Activated CD4-positive, alpha-beta T cell treated with anti-CD3 and anti-CD28 coated beads, Interleukin-2, amount 50 U/mL, for 16 hours (primary cell): ENCODE data around the gene LAMC2.
"Not testable (repeated sequence)": the region's sequence is repeated elsewhere in the genome, so short reads cannot be mapped to it uniquely, and the experiment has no call there.

Source experiments
- DNase-seq: peaks from one replicate; pipeline ENCODE4 v3.0.0-alpha.2; 2020

Gene LAMC2

DNA sequence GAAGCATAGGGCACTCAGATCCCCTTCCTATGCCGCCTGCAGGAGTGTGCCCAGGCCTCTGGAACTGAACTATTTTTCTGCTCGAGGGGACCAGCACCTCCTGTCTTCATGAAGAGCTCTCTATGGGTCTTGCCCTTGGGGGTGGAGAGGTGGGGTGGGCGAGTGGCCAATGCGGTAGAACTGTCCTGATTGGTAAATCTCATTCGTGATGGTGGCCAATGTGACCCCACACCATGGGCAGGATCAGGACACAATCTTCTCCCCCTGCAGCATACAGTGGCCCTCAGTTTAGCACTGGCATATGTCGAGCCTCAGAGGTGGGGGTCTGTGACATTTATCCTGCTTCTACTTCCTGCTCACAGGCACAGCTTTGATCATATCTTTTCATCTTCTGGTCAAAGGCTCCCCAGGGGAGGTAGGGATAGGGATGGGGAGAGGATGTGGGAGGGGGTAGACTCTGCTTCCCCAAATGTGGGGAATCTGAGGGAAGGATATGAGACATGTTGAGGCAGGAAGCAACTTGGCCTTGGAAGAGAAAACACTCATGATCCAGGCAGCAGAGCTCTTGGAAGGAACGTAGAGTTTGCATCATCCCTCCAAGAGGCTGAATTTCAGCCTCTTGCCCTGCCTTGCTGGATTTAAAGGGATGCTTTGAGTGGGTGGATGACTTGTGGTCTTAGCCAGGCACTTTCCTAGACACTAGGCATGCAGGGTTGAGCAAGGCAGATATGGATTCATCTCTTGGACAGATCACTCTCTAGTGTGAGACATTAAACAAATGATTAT is 81.8 kb downstream of the LAMC2 start:
- no peak for DNase-seq

DNA sequence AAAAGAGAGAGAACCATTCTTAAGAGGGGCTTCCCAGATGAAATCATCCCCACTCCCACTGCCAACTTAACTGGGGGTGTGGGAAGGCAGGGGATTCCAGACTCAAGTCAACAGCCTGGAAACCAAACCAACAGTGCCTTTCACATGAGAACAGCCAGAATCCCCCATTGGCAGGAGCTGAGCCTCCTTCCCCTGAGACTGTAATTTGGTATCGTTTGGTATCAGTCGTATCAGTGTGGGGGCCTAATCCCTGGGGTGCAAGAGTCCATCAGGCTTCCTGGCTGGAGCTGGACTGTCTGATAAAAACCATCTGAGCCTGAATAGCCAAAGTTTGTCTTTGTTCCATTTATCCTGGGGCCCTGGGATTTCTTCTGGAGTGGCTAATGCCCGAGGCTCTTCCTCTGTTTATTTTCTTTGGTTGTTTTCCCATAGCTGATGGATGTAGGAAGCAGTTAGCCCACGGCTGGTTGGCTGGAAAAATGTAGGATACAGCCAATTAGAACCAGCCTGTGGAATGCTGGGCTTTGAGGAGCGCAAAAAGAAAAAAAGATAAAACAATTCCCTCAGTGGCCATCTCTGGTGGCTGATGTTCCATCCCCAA is 84.6 kb downstream of the LAMC2 start:
- no peak for DNase-seq

DNA sequence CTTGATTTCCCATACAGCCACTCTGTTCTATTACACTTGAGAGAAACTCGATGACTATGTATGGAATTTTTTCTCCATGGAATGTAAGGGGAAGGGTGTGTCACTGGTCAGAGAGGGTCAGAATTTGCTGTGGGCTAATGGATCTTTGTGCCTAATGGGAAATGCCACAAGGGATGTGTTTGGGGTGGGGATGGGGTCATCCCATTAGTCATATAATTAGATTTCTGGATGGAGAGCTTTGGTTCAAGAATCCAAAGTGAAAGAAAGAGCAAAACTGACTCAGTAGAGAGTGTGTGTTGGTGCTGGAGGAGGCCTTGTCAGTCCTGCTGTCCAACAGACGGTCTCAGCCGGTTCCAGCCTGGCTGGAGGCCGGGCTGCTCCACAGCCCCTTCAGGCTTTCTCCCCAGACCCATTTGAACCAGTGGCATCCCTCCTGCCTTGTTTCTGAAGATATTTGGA is 86.4 kb downstream of the LAMC2 start:
- DNase-seq: no peak

DNA sequence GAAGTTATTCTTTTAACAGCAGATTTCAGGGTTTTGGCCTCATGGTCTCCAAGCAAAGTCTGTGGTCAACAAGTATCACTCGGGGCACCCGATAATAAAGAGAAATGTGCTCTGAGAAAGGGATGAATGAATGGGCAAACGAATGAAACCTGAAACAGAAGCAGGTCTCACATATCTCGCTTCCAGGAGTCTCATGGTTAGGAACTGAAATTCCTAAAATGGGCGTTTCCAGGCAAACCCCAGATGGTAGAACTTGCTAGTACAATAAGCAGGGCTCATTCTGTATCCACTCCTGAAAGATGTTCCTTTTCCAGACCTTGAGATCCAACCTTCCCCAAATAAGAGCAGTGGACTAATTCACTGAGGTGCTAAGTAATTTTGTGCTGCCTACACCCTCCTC is 87.2 kb downstream of the LAMC2 start:
- DNase-seq: no peak

GRCh38 chr1:183273984-183274383 is 87.9 kb downstream of the LAMC2 start:
- DNase-seq: not testable (repeated sequence)

- no peak for DNase-seq
Observed at GRCh38 chr1:183274836-183275235, 88.8 kb downstream of the LAMC2 start.

- DNase-seq: no peak
Observed at GRCh38 chr1:183275322-183275721, 89.3 kb downstream of the LAMC2 start.

- no peak for DNase-seq
Observed at GRCh38 chr1:183276386-183277080, 90.5 kb downstream of the LAMC2 start.

- no peak for DNase-seq
Observed at GRCh38 chr1:183277821-183278738, 92.0 kb downstream of the LAMC2 start.

DNA sequence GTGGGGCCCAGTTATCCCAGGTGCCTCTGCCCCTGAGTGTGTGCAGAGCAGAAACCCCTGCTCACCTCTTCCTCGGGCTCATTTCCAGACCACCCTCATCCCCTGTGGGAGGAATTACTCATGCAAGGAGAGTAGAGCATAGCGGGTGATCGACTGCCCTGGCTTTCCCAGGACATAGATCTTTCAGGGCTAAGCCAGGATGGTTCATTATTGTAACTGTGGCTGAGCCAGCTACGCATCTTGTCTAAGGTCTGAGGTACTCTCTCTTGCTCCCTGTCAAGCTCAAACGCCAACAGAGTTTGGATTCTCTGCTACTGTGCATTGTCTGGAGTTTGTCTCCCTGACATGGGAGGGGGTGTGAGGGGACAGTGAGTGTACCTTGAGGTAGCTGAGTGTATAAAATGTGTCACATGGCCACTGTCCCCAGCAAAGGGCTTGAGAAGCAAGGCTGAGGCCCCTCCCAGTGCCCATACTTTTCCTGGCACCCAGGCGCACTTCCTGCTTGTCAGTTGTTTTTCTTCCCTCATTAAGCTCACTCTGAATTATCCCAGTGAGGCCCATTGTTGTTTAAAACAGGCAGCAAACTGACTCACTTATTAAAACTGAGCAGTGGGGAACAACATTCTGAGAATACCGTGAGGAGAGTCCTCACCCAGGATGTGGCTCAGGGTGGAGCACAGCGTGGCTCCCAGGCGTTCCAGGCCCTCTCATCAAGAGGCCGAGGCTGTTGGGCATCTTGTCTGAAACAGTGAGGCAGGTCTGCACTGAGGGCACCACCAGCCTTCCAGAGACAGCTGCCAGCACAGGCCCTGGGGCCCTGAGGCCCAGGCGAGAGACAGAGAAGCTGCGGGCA is 92.9 kb downstream of the LAMC2 start:
- DNase-seq: no peak

DNA sequence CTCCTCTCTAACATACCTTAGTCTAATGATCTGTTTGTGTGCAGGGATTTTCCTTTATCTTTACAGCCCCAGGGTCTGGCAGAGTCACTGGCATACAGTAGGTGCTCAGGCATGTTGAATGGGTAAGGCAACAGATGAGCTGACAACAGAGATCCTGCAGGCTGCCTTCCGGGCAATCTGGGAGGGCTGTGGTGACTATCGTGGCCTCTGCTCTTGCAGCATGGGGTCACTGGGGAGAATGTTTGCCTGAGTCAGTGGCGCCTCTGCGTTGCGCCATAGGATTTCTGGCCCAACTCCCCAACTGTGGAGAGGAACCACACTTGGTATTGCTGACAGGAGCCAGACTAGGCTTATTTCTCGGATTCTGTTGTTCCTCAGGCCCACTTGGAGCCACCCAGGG is 93.8 kb downstream of the LAMC2 start:
- DNase-seq: no peak

DNA sequence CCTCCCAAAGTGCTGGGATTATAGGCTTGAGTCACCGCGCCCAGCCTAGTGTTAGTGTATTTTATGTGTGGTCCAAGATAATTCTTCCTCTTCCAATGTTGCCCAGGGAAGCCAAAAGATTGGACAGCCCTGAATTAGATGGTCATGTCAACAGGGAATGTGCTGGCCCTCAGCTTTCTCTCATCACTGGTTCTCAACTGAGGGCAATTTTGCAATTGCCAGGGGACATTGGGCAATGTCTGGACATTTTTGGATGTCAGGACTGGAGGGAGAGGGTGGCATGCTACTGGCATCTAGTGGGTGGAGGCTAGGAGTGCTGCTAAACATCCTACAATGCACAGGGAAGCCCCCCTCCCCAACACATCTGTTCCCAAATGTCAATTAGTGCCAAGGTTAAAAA is 95.0 kb downstream of the LAMC2 start:
- no peak for DNase-seq

GRCh38 chr1:183281553-183282091 is 95.6 kb downstream of the LAMC2 start:
- peak; percentile 73 for DNase-seq

- no peak for DNase-seq
Observed at GRCh38 chr1:183282101-183282855, 96.2 kb downstream of the LAMC2 start.

DNA sequence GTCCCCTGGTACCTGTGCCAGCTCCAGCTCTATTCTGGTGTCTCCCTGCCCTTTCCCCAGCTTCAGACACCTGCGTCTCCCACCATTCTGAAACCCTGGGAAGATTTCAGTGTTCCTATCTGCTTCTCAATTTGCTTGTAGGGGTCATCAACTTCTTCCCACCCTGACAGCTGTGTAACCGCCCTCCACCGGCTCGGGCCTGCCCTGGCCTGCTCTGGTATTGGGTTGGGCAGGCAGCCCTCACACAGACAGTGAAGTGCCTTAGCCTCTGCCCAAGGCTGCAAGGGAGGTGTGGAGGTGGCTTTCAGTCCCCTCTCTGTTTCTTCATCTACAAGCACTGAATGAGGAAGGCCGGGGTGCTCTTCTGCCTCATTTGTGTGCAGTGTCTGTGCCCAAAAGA is 97.2 kb downstream of the LAMC2 start:
- DNase-seq: no peak

- no peak for DNase-seq
Observed at GRCh38 chr1:183284086-183284485, 98.0 kb downstream of the LAMC2 start.

- DNase-seq: no peak
Observed at GRCh38 chr1:183285256-183285655, 99.2 kb downstream of the LAMC2 start.

DNA sequence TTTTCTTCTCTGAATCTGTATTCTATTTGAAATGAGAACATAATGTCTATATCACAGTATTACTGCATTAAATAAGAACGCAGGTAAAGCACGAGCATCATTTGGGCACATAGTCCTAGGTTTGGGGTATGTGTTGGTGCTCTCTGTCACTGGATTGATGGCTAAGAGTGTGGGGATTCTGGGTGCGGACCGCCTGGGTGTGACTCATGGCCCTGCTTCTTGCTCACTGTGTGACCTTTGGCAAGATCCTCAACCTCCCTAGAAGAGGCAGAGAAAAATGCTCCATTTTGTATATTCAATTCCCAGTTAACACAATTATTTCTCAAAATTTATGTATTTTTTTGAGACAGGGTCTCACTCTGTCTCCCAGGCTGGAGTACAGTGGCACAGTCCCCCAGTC is 99.7 kb downstream of the LAMC2 start:
- DNase-seq: no peak

DNA sequence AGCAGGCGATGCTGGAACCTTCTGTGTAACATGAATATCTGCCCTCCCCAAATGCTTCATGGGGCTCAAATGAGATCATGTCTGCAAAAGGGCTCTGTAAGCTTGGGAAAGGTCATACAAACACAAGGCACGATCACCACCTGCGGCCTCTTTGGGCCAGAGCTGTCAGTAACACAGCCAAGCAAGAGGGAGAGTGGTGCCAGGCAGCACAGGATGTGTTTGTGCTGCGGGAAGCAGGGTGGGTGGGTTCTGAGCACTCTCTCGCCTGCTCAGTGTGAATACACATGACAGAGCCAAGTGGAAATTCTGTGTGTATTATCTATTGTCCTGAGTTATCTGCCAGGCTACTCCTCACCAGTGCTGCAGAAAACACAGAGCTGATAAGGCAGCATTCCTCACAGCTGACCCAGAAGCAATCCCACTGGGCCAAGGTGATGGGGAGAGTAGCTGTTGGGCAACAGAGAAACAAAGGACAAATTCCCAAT is 101.2 kb downstream of the LAMC2 start:
- no peak for DNase-seq

GRCh38 chr1:183288583-183288982 is 102.5 kb downstream of the LAMC2 start:
- DNase-seq: no peak

DNA sequence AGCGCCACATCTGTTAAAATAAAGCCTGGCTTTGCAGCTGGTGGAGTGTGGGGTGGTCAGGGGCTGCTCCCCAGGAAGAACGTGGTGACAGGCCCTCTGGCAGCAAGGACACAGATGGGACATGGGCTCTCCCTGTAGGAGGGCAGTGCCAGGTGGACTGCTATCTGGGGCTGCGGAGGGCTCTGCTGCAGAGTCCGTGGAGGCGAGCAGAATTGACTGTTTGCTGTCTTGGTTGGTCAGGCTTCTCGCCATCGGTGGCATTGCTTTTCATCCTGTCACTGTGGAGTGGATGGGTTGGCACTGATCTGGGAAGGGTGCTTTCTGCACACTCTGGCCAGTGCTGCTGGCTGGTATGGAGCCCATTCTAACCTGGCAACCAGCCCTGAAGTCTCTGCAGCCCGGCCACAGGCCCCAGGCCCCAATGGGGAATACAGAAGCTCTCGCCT is 103.0 kb downstream of the LAMC2 start:
- DNase-seq: no peak
